Panc1 (cell line): ENCODE results near the gene RBM22. TPM values are rescaled to one million over a fixed set of nuclear protein-coding genes. Genes with fewer than 3 reads are reported as not detected.

Experiments used
- ATAC-seq: fragments of 200-7000 bp; cut with Tn5 transposase; 2 replicates; pipeline ENCODE4 v1.9.1; 2020; ENCODE audit warnings: mild to moderate bottlenecking, moderate library complexity
- BruUV-seq: library from RNA; stranded (reverse); fragments of 400-500 nt; replicated peaks from 2 replicates; lab custom pipeline; 2021; lab: Mats Ljungman, UMichigan
- CTCF ChIA-PET: fragments of 300-600 bp; sonication (Branson Sonifier 250); formaldehyde crosslinking; loops from one replicate; lab custom pipeline; 2022; ENCODE audit warnings: antibody characterized with exemption; lab: Charles Lee
- POLR2A ChIA-PET: fragments of 300-600 bp; sonication (Branson Sonifier 250); formaldehyde crosslinking; loops from one replicate; lab custom pipeline; 2022; ENCODE audit warnings: antibody characterized with exemption; lab: Charles Lee
- DNase-seq: peaks from one replicate; pipeline ENCODE4 v3.0.0-alpha.2; 2010; ENCODE audit warnings: low read depth, low spot score
- H3K27ac ChIP-seq: 2 replicates; pipeline ENCODE4 v1.5.1; 2011; ENCODE audit warnings: mild to moderate bottlenecking, low read length, inconsistent platforms
- H3K27me3 ChIP-seq: fragments of 200-500 bp; sonication (Bioruptor generic); 2 replicates; pipeline ENCODE4 v1.6.0; 2014; ENCODE audit warnings: low read length, inconsistent platforms; ENCODE audit not compliant: control insufficient read depth, insufficient read depth
- H3K36me3 ChIP-seq: fragments of 200-500 bp; sonication (Bioruptor generic); 2 replicates; pipeline ENCODE4 v1.5.1; 2014; ENCODE audit warnings: inconsistent platforms, mild to moderate bottlenecking, low read length, moderate library complexity; ENCODE audit not compliant: control insufficient read depth, insufficient read depth
- H3K4me1 ChIP-seq: 2 replicates; pipeline ENCODE4 v1.5.1; 2011; ENCODE audit warnings: inconsistent platforms, mild to moderate bottlenecking, low read length, moderate library complexity; ENCODE audit not compliant: control insufficient read depth, insufficient read depth
- H3K4me3 ChIP-seq, 2 experiments: 2 replicates each; pipeline ENCODE4 v1.5.1; 2011 to 2012; ENCODE audit warnings: low read depth in 2 of 2, low read length in 2 of 2, mild to moderate bottlenecking in 2 of 2, inconsistent platforms in 1 of 2, moderate library complexity in 1 of 2
- H3K9me3 ChIP-seq: fragments of 200-500 bp; sonication (Bioruptor generic); 2 replicates; pipeline ENCODE4 v1.5.1; 2014; ENCODE audit warnings: low read depth, mild to moderate bottlenecking, inconsistent platforms, low read length, moderate library complexity; ENCODE audit not compliant: control insufficient read depth, insufficient read depth
- CTCF ChIP-seq: fragments of 450-650 bp; IDR thresholded peaks from 2 replicates; pipeline ENCODE4 v1.5.1; 2017; ENCODE audit warnings: mild to moderate bottlenecking
- POLR2AphosphoS5 ChIP-seq: IDR thresholded peaks from 2 replicates; pipeline ENCODE4 v1.6.1; 2012; ENCODE audit warnings: mild to moderate bottlenecking, low read depth, low read length, moderate library complexity
- REST ChIP-seq, 2 experiments: IDR thresholded peaks; 2 replicates each; pipeline ENCODE4 v1.6.1; 2011 to 2012; ENCODE audit warnings: low read depth in 2 of 2, control low read depth in 1 of 2, low read length in 1 of 2, mild to moderate bottlenecking in 1 of 2, moderate library complexity in 1 of 2; ENCODE audit not compliant: insufficient read depth in 1 of 2
- SIN3A ChIP-seq: IDR thresholded peaks from 2 replicates; pipeline ENCODE4 v1.6.1; 2012; ENCODE audit warnings: low read depth, mild to moderate bottlenecking, low read length, moderate library complexity, borderline replicate concordance; ENCODE audit not compliant: insufficient read depth
- TCF7L2 ChIP-seq: IDR thresholded peaks from 2 replicates; pipeline ENCODE4 v1.6.1; 2011; ENCODE audit warnings: mild to moderate bottlenecking, low read depth, low read length, inconsistent platforms
- in situ Hi-C: cut with HindIII; loops from 2 replicates; pipeline ENCODE4 v1.10.0; 2016; ENCODE audit warnings: low sequenced_read_pairs, low pct_unique_long_range_greater_than_20kb
- intact Hi-C: fragments of 100-400 bp; cut with micrococcal nuclease; formaldehyde crosslinking; loops from one replicate; pipeline ENCODE4 v1.10.0; 2022; ENCODE audit not compliant: unreplicated experiment
- total RNA-seq: library from RNA; stranded (reverse); gene quantifications from one replicate; pipeline ENCODE4 v1.2.1, GENCODE V29; 2021; ENCODE audit not compliant: unreplicated experiment

Gene RBM22
- total RNA-seq, 1 experiment from 2014 or later = 54.3 TPM

GRCh38 chr5:150660108-150660831 lies 40.6 kb downstream of the RBM22 start:
- no peak overlapping the region for H3K27ac ChIP-seq
- intact Hi-C loops (no loop called here), in situ Hi-C loops (no loop called here)
- H3K4me3 ChIP-seq = no peak overlapping the region
- peaks cover 9% of the 10 kb centered on the region; the same call in 1 of the 2 replicates for H3K4me1 ChIP-seq
- no peak for TF ChIP-seq SIN3A
- TF ChIP-seq POLR2AphosphoS5 = no peak
- TF ChIP-seq TCF7L2 = no peak
- TF ChIP-seq REST (IDR thresholded peaks at IDR 0.05; ENCODE audit: insufficient read depth in 1 of 2, low read depth in 2 of 2, low read length in 1 of 2) = no peak
- TF ChIP-seq CTCF = no peak
- ChIA-PET CTCF (interaction anchor here (1.3 kb wide), 1 partner anchor 100 kb away, joined by 4 read pairs; no protein-coding TSS in a partner anchor), POLR2A (interaction anchor here (0.5 kb wide), 1 partner anchor 16 kb away, joined by 6 read pairs; no protein-coding TSS in a partner anchor)
- H3K9me3 ChIP-seq = no peaks in the 10 kb centered on the region
- DNase-seq (no peak), ATAC-seq (no peak)
- BruUV-seq = no TSS peak
- no peaks in the 10 kb centered on the region for H3K36me3 ChIP-seq
- no peaks in the 10 kb centered on the region for H3K27me3 ChIP-seq

- no peak for ATAC-seq
- DNase-seq = no peak
- Histone ChIP-seq H3K36me3 (no peaks in the 10 kb centered on the region), H3K27me3 (no peaks in the 10 kb centered on the region), H3K4me3 (no peak overlapping the region), H3K4me1 (peaks cover 9% of the 10 kb centered on the region; the same call in 1 of the 2 replicates), H3K27ac (no peak overlapping the region), H3K9me3 (no peaks in the 10 kb centered on the region)
- BruUV-seq = no TSS peak
- TF ChIP-seq REST (IDR thresholded peaks at IDR 0.05; ENCODE audit: insufficient read depth in 1 of 2, low read depth in 2 of 2, low read length in 1 of 2) = no peak
- TF ChIP-seq CTCF = no peak
- no peak for TF ChIP-seq TCF7L2
- no peak for TF ChIP-seq SIN3A
- no peak for TF ChIP-seq POLR2AphosphoS5
- POLR2A ChIA-PET = interaction anchor here (0.5 kb wide), 1 partner anchor 30 kb away, joined by 5 read pairs; no protein-coding TSS in a partner anchor
- in situ Hi-C loops (no loop called here), intact Hi-C loops (no loop called here)
- CTCF ChIA-PET = interaction anchor here (0.6 to 1.3 kb wide), 2 partner anchors 100 to 103 kb away, joined by 4 to 5 read pairs; no protein-coding TSS in a partner anchor
Measured at GRCh38 chr5:150659360-150660107, 41.3 kb downstream of the RBM22 start.
